Superior temporal gyrus (tissue), 1 donor: ENCODE data around the gene LECT2.

Experiments
- DNase-seq: peaks from one replicate; pipeline ENCODE4 v3.0.0-alpha.2; 2016; ENCODE audit errors: extremely low spot score

The LECT2 gene

GRCh38 chr5:135954899-135955298 lies at the start of gene LECT2:
Gene LECT2 (minus strand): TSS chr5:135954983. CDS start chr5:135954833, 150 bp downstream.
- no peak for DNase-seq

GRCh38 chr5:136004436-136004835 lies 49.7 kb upstream of the LECT2 start:
- no peak for DNase-seq

- no peak for DNase-seq
Observed at GRCh38 chr5:136001466-136001981, 46.7 kb upstream of the LECT2 start.

GRCh38 chr5:136000932-136001331 lies 46.1 kb upstream of the LECT2 start:
- DNase-seq = no peak

GRCh38 chr5:136000147-136000546 lies 45.4 kb upstream of the LECT2 start:
- no peak for DNase-seq

- no peak for DNase-seq
Observed at GRCh38 chr5:135999406-136000139, 44.8 kb upstream of the LECT2 start.

GRCh38 chr5:135998889-135999288 lies 44.1 kb upstream of the LECT2 start:
- DNase-seq = no peak

GRCh38 chr5:135997673-135998335 lies 43.0 kb upstream of the LECT2 start:
- DNase-seq = no peak

GRCh38 chr5:135996611-135997010 lies 41.8 kb upstream of the LECT2 start:
- DNase-seq = no peak

GRCh38 chr5:135995976-135996375 lies 41.2 kb upstream of the LECT2 start:
- no peak for DNase-seq

GRCh38 chr5:135993880-135994636 lies 39.3 kb upstream of the LECT2 start:
- DNase-seq = no peak

- DNase-seq = no peak
Observed at GRCh38 chr5:135993335-135993879, 38.6 kb upstream of the LECT2 start.

GRCh38 chr5:135991429-135991828 lies 36.6 kb upstream of the LECT2 start:
- no peak for DNase-seq

GRCh38 chr5:135990528-135991255 lies 35.9 kb upstream of the LECT2 start:
- DNase-seq = no peak

GRCh38 chr5:135989686-135990085 lies 34.9 kb upstream of the LECT2 start:
- DNase-seq = no peak

GRCh38 chr5:135988546-135988945 lies 33.8 kb upstream of the LECT2 start:
- no peak for DNase-seq

- no peak for DNase-seq
Observed at GRCh38 chr5:135986891-135987401, 32.2 kb upstream of the LECT2 start.

GRCh38 chr5:135986401-135986800 lies 31.6 kb upstream of the LECT2 start:
- DNase-seq = no peak

GRCh38 chr5:135985951-135986350 lies 31.2 kb upstream of the LECT2 start:
- no peak for DNase-seq

GRCh38 chr5:135980620-135981019 lies 25.8 kb upstream of the LECT2 start:
- DNase-seq = no peak

- no peak for DNase-seq
Observed at GRCh38 chr5:135979510-135979909, 24.7 kb upstream of the LECT2 start.
